Vagina (tissue), 2 donors: ENCODE results near the gene SPRY4. TPM values are rescaled to one million over a fixed set of nuclear protein-coding genes. Genes with fewer than 3 reads are reported as not detected.

Experiments
- DNase-seq, 2 donors: peaks; one replicate each; pipeline ENCODE4 v3.0.0-alpha.2; 2017; ENCODE audit errors: extremely low spot score in 2 of 2
- H3K27ac ChIP-seq: fragments of 200-600 bp; sonication (generic); one replicate; pipeline ENCODE4 v1.5.1; 2019
- H3K27me3 ChIP-seq: fragments of 200-600 bp; sonication (generic); one replicate; pipeline ENCODE4 v1.5.1; 2019
- H3K36me3 ChIP-seq, 2 donors: fragments of 200-600 bp; sonication (generic); one replicate each; pipeline ENCODE4 v1.5.1; 2017 to 2019
- H3K4me1 ChIP-seq: fragments of 200-600 bp; sonication (generic); one replicate; pipeline ENCODE4 v1.5.1; 2019
- H3K4me3 ChIP-seq, 2 donors: fragments of 200-600 bp; sonication (generic); 1 replicate in 1 of 2; 2 replicates in 1 of 2; pipeline ENCODE4 v1.5.1; 2016 to 2019
- H3K9me3 ChIP-seq: fragments of 200-600 bp; sonication (generic); one replicate; pipeline ENCODE4 v1.5.1; 2019
- POLR2A ChIP-seq, 2 donors: fragments of 450-650 bp; IDR thresholded peaks; one replicate each; pipeline ENCODE4 v1.6.1; 2017; ENCODE audit warnings: antibody characterized with exemption in 2 of 2, mild to moderate bottlenecking in 2 of 2, moderate library complexity in 2 of 2
- POLR2AphosphoS5 ChIP-seq, 2 donors: sonication (generic); formaldehyde crosslinking; IDR thresholded peaks; one replicate each; pipeline ENCODE4 v1.9.0; 2017; ENCODE audit warnings: antibody characterized with exemption in 2 of 2, mild to moderate bottlenecking in 2 of 2, low read depth in 1 of 2; ENCODE audit not compliant: insufficient read depth in 1 of 2
- intact Hi-C: fragments of 100-400 bp; cut with DNase I; formaldehyde crosslinking; loops from one replicate; pipeline ENCODE4 v1.15.1; 2023
- total RNA-seq: library from RNA; depleted of rRNA; stranded (reverse); fragments of >200 nt; gene quantifications from one replicate; pipeline ENCODE4 v1.2.3, GENCODE V29; 2016
- TF ChIP-seq, protein P1 (sequence below), 3 experiments: fragments of 450-650 bp in 2 of 3; fragments of 200-600 bp in 1 of 3; sonication (generic) in 1 of 3; IDR thresholded peaks; one replicate each; pipeline ENCODE4 v1.5.1; 2017 to 2019; ENCODE audit warnings: antibody characterized with exemption in 3 of 3, mild to moderate bottlenecking in 2 of 3, moderate library complexity in 2 of 3

Gene SPRY4
- total RNA-seq, 1 donor from 2014 or later = 13.5 TPM

DNA sequence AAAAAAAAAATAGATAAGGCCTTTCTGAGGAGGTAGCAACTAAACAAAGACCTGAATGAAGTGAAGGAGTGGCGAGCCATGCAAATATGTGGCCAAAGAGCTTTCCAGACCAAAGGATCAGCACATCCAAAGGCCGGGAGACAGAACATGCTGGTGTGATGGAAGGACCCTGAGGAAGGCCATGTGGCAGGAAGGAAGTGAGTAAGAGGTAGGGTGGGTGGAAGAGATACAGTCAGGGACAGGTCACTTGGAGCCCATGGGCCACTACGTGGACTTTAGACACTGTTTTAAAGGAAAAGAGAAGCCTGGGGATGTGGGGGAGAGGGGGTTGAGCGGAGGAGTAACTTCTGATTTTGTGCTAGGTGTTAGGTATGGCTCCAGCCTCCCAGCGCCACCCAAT is 31.3 kb downstream of the SPRY4 start:
- no peaks in the 10 kb centered on the region for H3K4me1 ChIP-seq
- no peaks in the 10 kb centered on the region for H3K27me3 ChIP-seq
- no peak for DNase-seq
- no peaks in the 10 kb centered on the region for H3K9me3 ChIP-seq
- no peak overlapping the region for H3K27ac ChIP-seq
- H3K4me3 ChIP-seq = no peak overlapping the region
- H3K36me3 ChIP-seq = no peaks in the 10 kb centered on the region
- TF ChIP-seq POLR2A (IDR thresholded peaks at IDR 0.05) (no peak), POLR2AphosphoS5 (IDR thresholded peaks at IDR 0.05; ENCODE audit: insufficient read depth in 1 of 2, low read depth in 1 of 2) (no peak)
- TF ChIP-seq, protein P1, sequence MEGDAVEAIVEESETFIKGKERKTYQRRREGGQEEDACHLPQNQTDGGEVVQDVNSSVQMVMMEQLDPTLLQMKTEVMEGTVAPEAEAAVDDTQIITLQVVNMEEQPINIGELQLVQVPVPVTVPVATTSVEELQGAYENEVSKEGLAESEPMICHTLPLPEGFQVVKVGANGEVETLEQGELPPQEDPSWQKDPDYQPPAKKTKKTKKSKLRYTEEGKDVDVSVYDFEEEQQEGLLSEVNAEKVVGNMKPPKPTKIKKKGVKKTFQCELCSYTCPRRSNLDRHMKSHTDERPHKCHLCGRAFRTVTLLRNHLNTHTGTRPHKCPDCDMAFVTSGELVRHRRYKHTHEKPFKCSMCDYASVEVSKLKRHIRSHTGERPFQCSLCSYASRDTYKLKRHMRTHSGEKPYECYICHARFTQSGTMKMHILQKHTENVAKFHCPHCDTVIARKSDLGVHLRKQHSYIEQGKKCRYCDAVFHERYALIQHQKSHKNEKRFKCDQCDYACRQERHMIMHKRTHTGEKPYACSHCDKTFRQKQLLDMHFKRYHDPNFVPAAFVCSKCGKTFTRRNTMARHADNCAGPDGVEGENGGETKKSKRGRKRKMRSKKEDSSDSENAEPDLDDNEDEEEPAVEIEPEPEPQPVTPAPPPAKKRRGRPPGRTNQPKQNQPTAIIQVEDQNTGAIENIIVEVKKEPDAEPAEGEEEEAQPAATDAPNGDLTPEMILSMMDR (IDR thresholded peaks at IDR 0.05) = no peak
- intact Hi-C loops = no loop called here

DNA sequence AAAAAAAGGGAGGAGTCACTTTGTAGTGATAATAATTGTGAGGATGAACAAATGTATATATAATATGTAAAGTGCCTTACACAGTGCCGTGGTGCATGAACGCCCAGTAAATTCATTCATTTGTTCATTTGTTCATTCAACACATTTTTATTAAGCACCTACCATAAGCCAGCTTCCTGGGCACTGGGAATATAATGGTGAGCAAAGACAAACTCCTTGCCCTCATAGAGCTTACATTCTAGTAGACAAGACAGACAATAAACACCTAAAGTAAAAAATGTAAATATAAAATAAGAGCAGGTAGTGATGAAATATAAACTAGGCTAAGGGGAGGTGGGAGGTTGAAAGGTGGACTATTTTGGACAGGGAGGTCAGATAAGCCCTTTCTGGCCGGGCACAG is 32.0 kb downstream of the SPRY4 start:
- Histone ChIP-seq H3K4me3 (no peak overlapping the region), H3K4me1 (peaks cover 4% of the 10 kb centered on the region), H3K9me3 (no peaks in the 10 kb centered on the region), H3K27me3 (no peaks in the 10 kb centered on the region), H3K27ac (no peak overlapping the region), H3K36me3 (no peaks in the 10 kb centered on the region)
- no peak for DNase-seq
- intact Hi-C loops = no loop called here
- TF ChIP-seq POLR2A (IDR thresholded peaks at IDR 0.05) (no peak), POLR2AphosphoS5 (IDR thresholded peaks at IDR 0.05; ENCODE audit: insufficient read depth in 1 of 2, low read depth in 1 of 2) (no peak)
- TF ChIP-seq, protein P1 (IDR thresholded peaks at IDR 0.05) = no peak

DNA sequence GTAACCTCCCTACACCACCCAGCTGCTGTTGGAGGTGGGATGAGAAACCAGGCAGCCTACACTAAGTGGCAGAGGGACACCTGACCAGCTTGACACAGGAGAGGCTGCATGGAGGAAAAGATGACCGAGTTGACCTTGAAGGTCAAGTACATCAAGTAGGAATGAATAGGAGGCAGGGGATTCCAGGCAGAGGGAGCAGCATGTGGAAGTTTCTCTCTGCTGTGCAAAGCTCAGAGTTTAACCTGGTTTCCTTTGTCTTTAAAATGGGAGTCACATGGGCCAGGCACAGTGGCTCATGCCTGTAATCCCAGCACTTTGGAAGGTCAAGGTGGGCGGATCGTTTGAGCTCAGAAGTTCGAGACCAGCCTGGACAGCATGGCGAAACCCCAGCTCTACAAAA is 32.6 kb downstream of the SPRY4 start:
- Histone ChIP-seq H3K4me1 (peaks cover 5% of the 10 kb centered on the region), H3K36me3 (no peaks in the 10 kb centered on the region), H3K27ac (no peak overlapping the region), H3K9me3 (no peaks in the 10 kb centered on the region), H3K4me3 (no peak overlapping the region), H3K27me3 (no peaks in the 10 kb centered on the region)
- TF ChIP-seq POLR2AphosphoS5 (IDR thresholded peaks at IDR 0.05; ENCODE audit: insufficient read depth in 1 of 2, low read depth in 1 of 2) (no peak), POLR2A (IDR thresholded peaks at IDR 0.05) (no peak)
- TF ChIP-seq, protein P1 (IDR thresholded peaks at IDR 0.05) = no peak
- DNase-seq = no peak
- intact Hi-C loops = no loop called here

DNA sequence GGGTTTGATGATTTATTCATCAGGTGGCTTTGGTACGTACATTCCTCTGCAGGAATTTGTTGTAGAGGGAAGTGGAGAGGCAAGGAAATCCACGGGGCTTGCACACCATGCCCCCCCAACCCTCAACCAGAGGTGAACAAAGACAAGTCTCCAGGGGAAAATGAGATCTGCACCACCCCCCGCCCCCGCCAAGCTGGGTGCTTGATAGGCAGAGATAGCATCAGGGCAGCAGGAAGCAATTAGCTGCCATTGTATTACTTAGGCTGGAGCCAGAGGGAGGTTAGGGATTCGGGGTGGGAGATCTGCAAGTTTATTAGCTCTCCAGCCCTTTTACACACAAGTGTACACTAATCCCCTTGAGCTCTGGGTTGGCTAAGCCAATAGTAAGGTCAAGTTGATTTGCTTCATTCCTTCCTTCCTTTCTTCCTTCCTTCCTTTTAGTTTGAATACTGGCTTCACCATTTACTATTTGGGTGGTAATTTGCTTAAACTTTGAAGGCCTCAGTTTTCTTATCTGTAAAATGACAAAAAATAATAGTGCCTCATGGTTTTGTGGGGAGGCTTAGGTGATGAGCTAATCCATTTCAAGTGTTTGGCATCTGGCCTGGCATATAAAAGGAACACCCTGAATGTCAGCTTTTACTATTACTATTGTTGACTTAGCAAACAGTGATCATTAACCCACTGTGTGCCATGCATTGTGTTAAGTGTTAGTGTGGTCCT is 34.1 kb downstream of the SPRY4 start:
- Histone ChIP-seq H3K27me3 (no peaks in the 10 kb centered on the region), H3K4me3 (no peak overlapping the region), H3K4me1 (peaks cover 5% of the 10 kb centered on the region), H3K9me3 (no peaks in the 10 kb centered on the region), H3K36me3 (no peaks in the 10 kb centered on the region), H3K27ac (no peak overlapping the region)
- TF ChIP-seq, protein P1 (IDR thresholded peaks at IDR 0.05) = no peak
- TF ChIP-seq POLR2A (IDR thresholded peaks at IDR 0.05) (no peak), POLR2AphosphoS5 (IDR thresholded peaks at IDR 0.05; ENCODE audit: insufficient read depth in 1 of 2, low read depth in 1 of 2) (no peak)
- no peak for DNase-seq
- intact Hi-C loops = no loop called here
